Posterior vena cava (tissue), 2 donors: ENCODE results near the gene PDLIM3. TPM values are rescaled to one million over a fixed set of nuclear protein-coding genes. Genes with fewer than 3 reads are reported as not detected.

Experiments
- DNase-seq: peaks from one replicate; pipeline ENCODE4 v3.0.0-alpha.2; 2020; ENCODE audit warnings: low spot score
- intact Hi-C, 2 donors: fragments of 100-400 bp; cut with DNase I; formaldehyde crosslinking; loops; one replicate each; pipeline versions ENCODE4 v1.14.1 to v1.14.2; 2022 to 2023
- total RNA-seq, 2 donors: library from RNA; stranded (reverse); fragmentation: NEBNext Ultra II Directional; extraction: Animal tissue kit (Norgen Biotek cat#: 25700); gene quantifications; one replicate each; pipeline ENCODE4 v1.2.1, GENCODE V29; 2021
- donor health status: DM: yes; HTN: yes; CAD: no.
- donor health status: DM: yes; HTN: yes; CAD: no.

The PDLIM3 gene
- total RNA-seq, 2 donors from 2014 or later = 447 to 540 TPM

DNA sequence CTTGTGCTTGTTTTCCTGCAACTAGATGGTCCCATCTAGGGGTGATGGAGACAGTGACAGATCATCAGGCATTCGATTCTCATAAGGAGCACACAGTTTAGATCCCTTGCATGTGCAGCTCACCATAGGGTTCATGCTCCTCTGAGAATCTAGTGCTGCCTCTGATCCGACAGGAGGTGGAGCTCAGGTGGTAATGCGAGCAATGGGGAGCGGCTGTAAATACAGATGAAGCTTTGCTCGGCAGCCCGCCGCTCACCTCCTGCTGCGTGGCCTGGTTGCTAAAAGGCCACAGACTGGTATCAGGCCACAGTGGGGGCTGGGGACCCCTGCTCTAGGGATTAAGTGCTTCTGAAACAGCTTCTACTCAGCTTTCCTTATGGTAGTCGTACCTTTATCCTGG lies 35.3 kb downstream of the PDLIM3 start:
- intact Hi-C loops = no loop called here

DNA sequence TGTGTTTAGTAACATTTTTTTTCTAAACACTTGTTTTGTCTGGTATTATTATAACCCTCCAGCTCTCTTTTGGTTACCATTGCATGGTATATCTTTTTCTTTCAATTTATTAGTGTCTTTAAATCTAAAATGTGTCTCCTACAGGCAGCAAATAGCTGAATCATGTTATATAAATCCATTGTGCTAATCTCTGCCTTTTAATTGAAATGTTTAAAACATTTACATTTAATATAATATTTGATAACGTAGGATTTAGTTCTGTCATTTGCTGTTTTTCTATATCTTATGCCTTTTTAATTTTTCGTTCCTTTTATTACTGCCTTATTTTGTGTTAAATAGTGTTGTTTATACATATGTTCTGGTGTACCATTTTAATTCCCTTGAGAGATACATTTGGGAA lies 46.7 kb downstream of the PDLIM3 start:
- intact Hi-C loops = no loop called here

More for the DNA sequence above, 35.3 kb downstream of the PDLIM3 start:
- DNase-seq = no peak

DNA sequence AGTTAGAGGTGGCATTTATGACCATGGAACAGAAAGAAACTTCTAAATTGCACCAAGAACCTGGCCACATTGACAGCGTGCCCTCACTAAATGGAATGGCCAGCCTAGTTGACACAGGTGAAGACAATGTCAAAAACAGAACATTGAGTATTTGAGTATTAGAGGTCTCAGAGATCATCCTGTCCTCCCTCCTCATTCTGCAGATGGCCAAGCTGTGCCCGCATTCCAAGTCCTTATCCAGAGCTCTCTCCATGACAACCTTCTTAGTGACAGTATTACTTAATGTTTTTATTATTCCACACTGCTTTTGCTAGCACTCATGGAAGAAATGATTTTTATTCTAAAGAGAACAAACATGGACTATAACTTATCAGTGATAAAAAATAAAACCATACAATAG lies 53.9 kb downstream of the PDLIM3 start:
- DNase-seq = no peak
- intact Hi-C loops = no loop called here

More for the DNA sequence above, 46.7 kb downstream of the PDLIM3 start:
- DNase-seq = no peak

DNA sequence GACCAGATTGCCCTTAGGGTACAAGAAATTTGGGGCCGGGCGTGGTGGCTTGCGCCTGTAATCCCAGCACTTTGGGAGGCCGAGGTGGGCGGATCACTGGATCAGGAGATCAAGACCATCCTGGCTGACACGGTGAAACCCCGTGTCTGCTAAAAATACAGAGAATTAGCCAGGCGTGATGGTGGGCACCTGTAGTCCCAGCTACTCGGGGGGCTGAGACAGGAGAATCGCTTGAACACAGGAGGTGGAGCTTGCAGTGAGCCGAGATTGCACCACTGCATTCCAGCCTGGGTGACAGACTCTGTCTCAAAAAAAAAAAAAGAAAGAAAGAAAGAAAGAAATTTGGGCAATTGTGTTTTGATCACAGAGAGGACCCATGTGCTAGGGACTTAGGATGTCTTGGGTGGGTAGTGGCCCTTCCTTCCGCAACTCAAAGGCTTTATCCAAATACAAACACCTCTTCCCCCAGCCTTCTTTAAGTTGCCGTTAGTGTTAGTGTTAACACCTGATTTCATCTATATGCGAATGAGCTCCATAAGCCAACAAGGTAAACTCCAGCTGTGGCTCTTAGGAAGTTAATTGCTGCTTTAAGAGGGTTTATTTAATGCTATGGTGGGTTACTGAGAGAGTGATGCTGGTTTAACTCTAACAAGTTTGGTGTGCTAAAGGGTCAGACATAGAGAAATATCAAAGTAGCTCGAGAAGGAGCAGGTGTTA lies 55.1 kb downstream of the PDLIM3 start:
- intact Hi-C loops = no loop called here
- DNase-seq = no peak

DNA sequence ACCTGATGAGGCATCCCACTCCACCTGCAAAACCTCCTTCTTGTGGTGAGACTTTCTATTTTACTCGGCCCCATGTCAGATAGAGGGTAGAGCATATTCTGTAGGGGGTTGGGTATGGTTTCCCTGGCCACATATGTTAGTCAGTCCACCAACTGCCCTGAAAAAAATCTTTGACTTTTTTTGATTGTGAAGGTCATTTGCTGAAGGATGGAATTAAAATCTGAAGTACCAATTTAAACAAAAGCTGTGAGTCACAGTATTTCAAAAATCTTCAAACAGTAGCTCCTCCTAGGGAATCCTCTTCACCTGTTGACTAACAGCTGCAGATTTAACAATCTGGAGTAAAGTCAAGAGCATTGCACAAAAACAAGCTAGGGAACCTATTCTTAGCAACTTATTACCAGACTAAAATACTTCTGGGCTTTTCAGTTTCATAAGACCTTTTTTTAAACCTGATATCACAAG lies 55.8 kb downstream of the PDLIM3 start:
- intact Hi-C loops = no loop called here
- DNase-seq = no peak

DNA sequence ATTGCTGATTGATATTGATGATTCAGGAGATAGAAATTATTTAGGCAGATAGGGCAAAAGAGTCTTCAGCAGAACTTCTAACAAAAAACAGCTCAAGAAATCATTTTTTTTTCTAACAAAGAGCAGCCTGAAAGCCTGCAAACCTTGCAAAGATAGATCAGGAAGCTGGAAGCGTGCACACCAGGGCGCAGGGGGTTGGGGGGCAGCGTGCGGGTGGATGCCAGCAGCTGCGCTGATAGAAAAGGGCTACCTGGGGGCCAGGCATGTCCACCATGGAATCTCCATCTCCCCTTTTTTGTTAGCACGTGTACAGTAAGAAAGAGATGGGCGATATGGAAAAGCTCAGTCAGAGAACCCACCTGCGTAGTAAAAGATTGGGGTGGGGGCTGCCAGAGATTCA lies 62.1 kb downstream of the PDLIM3 start:
- DNase-seq = no peak
- intact Hi-C loops = loop anchor here (5.0 kb wide), 2 partner anchors 34 to 124 kb away; no protein-coding TSS in a partner anchor

DNA sequence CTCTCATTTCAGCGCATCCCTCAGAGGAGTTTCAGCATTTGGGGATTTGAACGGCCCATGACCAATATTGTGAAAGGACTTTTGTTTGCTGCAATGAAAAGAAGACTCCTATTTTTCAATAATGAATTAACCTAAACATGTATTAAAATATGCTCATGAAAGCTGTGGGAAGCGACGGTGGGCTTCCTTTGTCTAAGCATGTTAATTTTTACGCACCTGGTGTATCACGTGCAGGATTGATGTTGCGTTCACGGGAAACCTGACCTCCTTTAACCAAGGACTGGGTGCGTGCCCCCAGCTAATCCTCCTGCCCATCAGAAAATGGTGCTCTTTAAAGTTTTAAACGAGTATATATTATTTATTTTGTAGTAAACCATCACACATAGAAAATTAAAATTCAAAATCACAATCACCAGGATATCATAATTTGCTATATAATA lies 63.2 kb downstream of the PDLIM3 start:
- intact Hi-C loops = loop anchor here (5.0 kb wide), 2 partner anchors 35 to 125 kb away; no protein-coding TSS in a partner anchor

DNA sequence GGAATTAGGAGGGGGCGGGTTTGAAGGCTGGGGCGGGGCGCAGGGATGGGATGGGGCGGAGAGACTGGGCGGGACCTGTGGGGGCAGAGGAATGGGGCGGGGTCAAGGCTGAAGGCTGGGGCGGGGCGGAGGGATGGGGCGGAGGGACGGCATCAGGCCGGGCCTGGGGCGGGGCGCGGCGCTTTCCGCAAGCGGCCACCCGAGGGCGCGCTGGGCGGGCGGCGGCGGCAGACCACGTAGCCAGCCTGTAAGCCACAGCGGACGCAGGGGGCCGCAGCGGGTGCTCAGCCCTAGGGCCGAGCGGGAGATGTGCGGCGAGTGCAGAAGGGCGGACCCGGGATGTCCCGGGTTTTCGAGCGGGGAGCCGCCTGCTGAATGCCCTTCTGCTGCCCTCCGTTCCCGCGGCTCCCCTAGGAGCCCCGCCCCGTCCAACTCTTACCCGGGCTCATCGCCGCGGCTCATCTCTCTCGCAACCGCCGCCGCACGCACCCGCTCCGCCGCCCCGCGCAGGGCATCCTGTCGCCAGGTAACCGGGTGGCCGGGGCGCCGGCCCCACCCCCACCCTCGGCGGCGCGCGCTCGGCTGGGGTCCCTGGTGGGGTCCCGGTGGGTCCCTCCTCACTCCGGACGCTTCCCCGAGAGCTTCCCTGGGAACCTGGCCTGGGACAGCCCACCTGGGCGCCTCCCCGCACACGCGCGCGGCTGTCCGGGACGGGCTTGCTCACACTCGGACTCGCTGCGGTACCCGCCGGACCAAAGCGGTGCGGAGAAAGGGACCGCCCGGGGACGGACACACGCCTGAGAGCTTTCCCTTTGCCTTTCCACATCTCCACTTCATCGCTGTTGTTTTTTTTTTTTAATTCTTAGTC lies 63.8 kb downstream of the PDLIM3 start, which contains the start of gene CCDC110:
TSS of gene CCDC110 (minus strand) at position 499 of the 868 bp plus-strand sequence. CDS start at position 449, 50 bp downstream.
- DNase-seq = peak; percentile 98
- intact Hi-C loops = loop anchor here (5.0 kb wide), 2 partner anchors 36 to 126 kb away; no protein-coding TSS in a partner anchor

More for the DNA sequence above, 63.2 kb downstream of the PDLIM3 start:
- no peak for DNase-seq

DNA sequence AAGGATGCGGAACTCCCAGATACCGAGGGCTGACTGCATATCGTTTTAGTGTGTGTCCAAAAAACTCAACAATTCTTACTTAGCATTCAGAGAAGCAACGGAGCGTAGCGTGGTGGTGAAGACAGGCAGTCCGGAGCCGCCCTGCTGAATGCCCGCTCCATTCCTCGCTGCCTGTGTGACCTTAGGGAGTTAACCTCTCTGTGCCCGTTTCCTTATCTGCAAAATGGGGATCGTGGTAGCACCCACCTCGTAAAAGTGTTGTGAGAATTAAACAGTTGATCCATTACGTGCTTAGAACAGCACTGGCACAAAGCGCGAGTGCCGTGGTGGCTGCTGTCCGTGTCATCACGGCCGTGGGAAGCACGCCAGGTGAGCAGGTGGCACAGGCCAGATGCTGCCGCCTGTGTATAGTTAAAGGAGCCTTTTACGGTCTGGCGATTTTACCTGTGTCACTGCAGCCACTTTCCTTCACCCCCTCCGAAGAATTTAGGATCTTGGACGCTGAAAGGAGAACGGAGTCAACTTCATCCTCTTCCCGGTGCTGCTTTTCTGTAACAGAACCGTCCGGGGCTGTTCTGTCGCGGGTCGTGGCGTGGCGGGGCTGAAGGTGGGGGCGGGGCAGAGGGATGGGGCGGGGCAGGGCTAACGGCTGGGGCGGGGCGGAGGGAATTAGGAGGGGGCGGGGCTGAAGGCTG lies 64.7 kb downstream of the PDLIM3 start:
- intact Hi-C loops = loop anchor here (5.0 kb wide), 2 partner anchors 37 to 127 kb away; no protein-coding TSS in a partner anchor
- peak; percentile 86 for DNase-seq

DNA sequence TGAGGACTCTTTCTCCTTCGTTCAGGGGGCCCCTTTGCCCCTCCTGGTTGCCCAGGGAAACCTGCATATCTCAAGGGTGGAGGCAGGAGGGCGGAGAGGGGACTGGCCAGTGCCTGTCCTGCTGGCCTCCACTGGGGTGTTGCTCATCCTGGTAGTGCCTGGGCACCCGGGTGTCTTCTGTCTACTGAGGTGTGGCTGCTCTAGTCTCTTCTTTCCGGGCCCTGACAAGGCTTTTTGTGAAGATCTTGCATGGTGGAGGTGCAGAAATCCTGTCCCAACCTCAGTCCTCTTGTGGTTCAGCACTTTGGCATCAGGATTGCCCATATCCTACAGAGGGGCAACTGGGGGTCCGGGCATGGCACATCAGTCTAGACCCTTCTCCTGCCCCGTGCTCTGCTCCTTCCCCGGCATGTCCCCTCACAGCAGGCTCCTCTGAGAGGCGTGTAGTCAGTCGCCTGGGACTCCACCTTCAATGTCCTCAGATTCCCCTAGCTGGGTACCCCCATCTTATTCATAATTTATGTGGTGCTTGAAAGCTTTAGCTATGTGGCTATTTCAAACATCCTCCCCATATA lies 65.6 kb downstream of the PDLIM3 start:
- intact Hi-C loops = loop anchor here (5.0 kb wide), 2 partner anchors 38 to 128 kb away; no protein-coding TSS in a partner anchor
- no peak for DNase-seq

DNA sequence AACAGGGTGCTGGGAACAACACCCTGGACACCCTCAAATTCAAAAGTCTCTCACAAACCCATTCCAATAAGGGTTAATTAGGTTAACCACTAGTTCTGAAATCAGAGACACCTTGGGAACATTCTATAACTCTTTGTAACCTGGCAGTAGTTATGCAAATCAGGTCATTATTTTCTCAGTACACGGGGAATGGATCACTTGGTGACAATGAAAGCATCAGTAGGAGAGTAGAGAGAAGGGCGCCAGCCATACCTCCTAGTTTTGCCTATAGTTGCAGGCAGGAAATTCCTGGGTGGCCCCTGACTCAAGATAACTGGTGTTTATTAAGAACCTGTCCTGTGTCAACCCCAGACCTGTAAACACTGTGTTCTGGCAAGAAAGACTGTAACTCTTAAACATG lies 66.3 kb downstream of the PDLIM3 start:
- intact Hi-C loops = no loop called here

DNA sequence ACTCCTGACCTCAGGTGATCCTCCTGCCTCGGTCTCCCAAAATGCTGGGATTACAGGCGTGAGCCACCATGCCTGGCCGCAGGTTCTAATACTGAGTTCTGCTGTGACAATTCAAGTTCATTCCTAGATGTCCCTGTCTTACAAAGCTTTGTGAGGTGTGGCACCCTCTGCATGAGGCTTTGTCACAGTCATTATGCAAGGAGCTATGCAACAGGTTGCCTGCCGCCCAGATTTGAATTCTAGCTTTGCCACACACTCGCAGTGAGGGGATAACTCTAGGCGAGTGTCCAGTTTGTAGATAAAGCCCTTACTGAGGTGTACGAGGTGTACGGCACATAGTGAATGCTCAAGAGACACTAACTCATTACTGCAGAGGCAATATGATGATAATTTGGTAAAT lies 67.3 kb downstream of the PDLIM3 start:
- no peak for DNase-seq
- intact Hi-C loops = no loop called here

More for the DNA sequence above, 66.3 kb downstream of the PDLIM3 start:
- no peak for DNase-seq

DNA sequence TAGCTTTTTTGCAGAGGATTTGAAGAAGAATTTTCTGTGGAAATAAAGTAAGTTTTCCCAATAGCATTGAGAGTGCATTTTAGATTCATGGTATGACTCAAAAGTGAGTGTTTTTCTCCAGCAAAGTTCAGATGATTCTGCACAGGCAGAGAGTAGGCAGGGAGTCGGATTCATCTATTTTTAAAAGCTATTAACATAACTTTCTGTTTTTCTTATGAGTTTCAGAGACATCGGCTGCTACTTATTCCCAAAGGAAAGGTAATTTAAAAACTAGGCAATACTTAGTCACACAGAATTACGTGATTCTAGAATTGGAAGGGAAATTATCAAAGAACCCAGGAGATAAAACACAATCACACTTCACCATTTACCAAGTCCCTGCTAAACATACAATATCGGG lies 68.2 kb downstream of the PDLIM3 start:
- intact Hi-C loops = no loop called here
- DNase-seq = no peak

DNA sequence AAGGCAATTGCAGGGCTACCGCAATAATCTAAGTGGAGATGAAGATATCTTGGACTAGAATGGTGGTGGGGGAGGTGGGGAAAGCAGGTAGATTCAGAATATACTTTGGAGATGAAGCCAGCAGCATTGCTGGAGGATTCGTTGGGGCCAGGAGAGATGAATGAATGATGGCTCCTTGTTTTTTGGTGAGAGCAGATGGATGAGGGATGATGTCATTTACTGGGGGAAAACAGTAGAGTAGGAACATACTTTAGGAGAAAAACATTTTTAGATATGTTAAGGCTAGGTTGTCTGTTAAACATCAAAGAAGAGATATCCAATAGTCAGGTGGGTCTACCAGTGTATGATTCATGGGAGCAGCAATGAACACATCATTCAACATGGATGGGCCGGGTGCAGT lies 69.6 kb downstream of the PDLIM3 start:
- DNase-seq = no peak
- intact Hi-C loops = no loop called here

DNA sequence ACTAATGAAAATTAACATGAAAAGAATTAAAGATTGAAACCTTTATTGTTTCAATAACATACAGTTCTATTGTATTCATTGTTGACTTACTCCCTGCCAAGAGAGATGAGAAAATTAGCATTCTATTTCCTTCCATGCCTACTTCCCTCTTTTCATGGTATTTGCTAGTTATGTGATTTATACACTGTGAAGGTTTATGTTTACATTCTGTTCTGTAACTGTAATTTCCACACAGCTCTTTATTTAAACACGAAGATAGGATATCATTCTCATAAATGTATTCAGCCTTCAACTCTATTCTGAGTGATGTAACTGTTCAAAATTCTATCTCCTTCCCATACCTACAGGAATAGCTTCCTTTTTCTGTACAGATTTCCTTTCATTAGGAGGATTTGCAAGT lies 70.4 kb downstream of the PDLIM3 start:
- no peak for DNase-seq

DNA sequence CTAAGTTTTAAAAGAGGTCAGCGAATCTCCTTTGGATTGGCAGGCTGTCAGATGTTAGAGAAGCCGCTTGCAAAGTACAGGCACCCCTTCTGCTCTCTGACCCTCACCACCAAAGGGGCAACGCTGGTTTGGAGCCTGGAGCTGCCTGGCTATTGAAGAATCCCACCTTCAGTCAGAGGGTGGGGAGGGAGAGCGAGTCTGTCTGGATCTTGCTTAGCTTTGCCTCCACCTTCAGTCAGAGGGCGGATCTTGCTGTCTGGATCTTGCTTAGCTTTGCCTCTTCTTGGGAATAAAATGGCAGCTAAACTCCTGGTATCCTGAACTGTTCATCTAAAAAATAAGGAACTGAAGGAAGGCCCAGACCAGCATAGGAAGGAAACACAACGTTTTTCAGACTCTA lies 71.1 kb downstream of the PDLIM3 start:
- intact Hi-C loops = loop anchor here in 1 of 2 donors (5.0 kb wide), 1 partner anchor 42 kb away; no protein-coding TSS in a partner anchor
- DNase-seq = no peak

More for the DNA sequence above, 70.4 kb downstream of the PDLIM3 start:
- intact Hi-C loops = loop anchor here in 1 of 2 donors (5.0 kb wide), 1 partner anchor 43 kb away; no protein-coding TSS in a partner anchor

DNA sequence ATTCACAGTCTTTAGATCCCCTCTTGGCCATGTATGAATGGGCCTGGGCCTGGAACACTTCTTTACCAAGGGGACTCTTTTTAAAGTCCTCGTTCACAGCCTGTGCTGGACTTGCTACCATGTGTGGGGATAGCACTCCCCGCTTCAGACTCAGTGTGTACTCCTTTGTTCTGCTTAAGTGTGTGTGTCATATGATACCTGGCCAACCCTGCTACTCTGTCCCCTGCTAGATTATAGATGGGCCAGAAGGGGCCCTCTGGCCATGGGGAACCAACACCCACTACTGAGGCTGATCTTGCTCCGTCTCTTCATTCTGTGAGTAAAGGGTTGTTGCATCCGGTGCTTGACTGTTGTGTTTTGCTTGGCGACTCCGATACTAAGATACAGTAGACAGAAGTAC lies 71.8 kb downstream of the PDLIM3 start:
- no peak for DNase-seq
- intact Hi-C loops = loop anchor here in 1 of 2 donors (5.0 kb wide), 1 partner anchor 41 kb away; no protein-coding TSS in a partner anchor

DNA sequence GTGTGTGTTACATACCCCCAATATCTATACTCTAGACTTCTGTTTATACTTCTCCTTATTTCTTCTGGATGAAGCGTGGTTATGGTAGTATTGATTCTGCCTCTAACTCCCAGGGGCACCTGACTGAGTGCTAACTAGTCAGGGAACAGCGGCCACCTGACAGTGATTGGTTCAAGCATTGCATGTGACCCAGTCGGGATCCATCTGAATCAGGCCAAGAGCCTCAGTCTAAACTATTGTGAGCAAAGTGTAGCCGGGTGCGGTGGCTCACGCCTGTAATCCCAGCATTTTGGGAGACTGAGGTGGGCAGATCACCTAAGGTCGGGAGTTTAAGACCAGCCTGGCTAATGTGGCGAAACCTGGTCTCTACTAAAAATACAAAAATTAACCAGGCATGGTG lies 73.7 kb downstream of the PDLIM3 start:
- intact Hi-C loops = loop anchor here in 1 of 2 donors (5.0 kb wide), 1 partner anchor 39 kb away; no protein-coding TSS in a partner anchor
- no peak for DNase-seq

DNA sequence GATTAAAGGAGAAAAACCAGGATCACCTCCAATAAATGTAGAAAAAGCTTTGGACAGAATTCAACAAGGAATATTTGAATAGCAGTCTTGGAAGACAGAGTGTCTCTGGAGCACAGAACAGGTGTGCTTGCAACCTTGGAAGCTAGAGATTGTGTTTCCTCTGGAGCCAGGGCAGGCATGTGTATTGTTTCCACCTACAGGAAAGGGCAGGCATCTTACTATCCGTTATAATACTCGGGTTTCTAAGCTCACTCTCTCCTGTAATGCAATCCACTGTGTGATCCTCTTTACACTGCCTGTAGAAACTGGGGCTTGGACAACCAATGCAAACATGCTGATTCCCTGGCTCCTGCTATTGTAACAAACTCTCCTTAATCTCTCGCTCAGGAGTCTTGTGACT lies 78.2 kb downstream of the PDLIM3 start:
- DNase-seq = no peak
- intact Hi-C loops = no loop called here
